GM18909 (cell line): ENCODE results near the gene SECTM1.

Experiments used
- ATAC-seq: cut with Tn5 transposase; IDR thresholded peaks from one replicate; pipeline ENCODE4 v1.9.1; 2021; ENCODE audit warnings: mild to moderate bottlenecking; ENCODE audit not compliant: unreplicated experiment, poor library complexity

The SECTM1 gene

DNA sequence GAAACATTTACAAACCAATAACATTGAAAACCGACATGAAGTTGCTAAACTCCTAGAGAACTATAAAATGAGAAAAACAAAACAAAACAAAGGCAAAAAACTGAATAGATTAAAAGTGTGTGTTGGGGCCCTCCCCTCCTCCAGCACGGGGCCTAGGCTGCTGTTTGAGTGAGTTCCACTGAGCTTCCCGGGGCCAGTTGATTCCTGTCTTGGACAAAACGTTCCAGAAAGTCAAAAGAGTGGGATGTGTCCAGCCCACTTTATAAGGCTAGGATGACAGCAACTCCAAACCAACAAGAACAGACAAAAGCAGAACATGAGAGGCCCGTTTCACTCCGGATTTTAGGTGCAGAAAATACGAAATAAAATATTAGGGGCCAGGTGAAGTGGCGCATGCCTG is 48.4 kb downstream of the SECTM1 start:
- no peak for ATAC-seq

DNA sequence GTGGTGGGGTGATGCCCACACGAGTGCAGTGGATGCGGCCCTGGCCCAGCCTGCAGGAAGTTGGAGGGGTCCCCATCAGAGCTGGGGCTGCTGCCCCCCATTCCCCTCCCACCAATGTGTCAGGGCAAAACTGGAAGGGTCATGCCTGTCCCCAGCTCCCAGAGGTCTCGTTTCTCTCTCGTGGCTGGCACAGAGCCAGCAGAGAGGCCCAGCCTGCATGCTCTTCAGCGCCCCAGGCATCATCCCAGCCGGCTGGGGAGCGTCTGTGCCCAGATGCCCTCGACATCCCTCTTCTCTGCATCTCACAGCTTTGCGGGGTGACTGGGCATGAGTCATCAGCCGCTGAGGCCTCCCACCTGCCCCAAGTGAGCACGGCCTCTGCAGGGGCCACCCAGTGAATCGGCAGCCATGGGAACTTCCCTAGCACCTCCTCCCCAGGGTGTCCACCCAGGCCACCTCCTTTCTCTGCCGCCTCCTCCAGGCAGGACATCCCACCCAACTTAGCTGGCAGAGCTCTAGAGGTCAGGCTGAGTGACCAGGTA is 50.3 kb downstream of the SECTM1 start:
- ATAC-seq = no peak

DNA sequence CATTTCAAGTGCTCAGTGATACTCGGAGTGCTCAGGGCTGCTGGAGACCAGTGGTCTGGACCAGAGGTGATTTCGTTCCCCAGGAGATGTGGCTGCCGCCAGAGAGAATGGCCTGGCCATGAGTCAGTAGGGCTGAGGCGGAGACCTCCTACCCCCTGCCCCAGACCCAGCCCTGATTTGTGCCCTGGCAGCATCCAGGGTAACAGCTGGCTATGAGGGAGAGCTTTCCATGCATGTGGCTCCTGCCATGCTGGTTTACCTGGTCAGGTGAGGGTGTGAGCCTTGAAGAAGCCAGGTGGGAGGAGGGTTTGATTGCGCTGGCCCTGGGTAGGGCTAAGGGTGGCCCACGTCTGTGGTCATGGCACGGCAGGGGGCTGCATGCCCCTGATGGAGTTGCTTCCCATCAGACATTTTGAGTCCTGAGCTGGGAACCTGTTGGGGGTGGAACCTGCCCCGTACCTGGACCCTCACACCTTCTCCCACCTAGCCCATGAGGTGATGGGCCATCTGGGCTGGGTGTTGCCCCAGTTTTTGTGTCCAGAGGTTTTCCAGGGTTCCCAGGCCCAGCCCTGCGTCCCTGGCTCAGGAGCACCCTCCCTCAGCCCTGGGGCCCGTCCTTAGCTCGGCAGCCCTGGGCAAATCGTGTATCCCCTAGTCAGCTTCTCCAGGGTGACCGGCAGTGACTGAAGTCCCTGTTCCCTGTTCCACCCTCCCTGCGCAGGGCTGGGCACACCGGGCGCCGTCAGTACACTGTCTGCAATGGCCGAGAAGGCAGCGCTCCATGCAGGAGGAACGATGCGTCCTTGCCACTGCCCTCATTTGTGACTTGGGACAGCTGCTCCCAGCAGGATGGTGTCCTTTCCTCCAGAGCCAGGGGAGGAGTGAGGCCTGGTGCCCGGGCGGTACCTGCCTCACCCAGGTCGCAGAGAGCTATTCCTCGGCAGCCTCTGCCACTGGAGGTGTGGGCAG is 51.0 kb downstream of the SECTM1 start:
- ATAC-seq = no peak

DNA sequence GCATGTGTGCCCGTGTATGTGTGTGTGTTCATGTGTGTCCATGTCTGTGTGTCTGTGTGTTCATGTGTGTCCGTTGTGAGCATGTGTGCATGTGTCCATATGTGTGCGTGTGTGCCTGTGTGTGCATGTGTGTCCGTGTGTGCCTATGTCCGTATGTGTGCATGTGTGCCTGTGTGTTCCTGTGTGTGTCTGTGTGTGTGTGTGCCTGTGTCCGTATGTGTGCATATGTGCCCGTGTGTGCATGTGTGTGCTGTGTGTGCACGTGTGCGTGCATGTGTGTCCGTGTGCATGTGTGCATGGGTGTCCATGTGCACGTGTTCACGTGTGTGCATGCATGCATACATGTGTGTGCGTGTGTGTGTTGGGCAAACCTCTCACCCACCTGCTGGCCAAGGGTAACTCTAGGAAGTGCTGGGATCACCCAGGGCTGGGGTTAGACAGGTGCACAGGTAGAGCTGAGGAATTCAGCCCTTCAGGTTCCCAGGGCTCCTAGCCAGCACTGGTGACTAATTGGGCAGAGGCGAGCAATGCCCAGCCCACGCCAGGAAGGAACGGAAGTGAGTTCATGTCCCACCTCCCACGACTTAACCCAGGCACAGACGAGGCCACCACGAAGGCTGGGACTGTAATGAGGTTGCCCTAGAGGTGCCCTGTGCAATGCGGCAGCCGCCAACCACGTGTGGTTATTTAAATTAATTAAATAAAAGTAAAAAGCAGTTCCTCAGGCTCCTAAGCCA is 51.9 kb downstream of the SECTM1 start:
- ATAC-seq = no peak

DNA sequence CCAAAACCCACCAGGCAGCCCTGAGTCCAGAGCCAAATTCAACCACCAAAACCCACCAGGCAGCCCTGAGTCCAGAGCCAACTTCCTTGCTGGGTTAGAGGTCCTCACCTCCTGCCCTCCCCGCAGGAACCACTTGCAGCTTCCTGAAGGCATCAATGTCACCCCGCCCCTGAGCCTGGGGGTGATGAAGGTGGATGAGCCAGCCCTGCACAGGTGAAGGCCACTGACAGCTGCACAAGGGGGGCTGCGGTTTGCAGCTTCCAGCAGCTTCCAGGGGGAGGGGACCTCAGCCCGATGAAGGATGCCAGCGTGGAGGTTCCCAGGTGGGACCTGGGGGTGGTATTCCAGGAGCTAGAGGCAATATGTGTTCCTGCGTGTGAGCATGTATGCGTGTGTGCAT is 52.5 kb downstream of the SECTM1 start:
- ATAC-seq = no peak

DNA sequence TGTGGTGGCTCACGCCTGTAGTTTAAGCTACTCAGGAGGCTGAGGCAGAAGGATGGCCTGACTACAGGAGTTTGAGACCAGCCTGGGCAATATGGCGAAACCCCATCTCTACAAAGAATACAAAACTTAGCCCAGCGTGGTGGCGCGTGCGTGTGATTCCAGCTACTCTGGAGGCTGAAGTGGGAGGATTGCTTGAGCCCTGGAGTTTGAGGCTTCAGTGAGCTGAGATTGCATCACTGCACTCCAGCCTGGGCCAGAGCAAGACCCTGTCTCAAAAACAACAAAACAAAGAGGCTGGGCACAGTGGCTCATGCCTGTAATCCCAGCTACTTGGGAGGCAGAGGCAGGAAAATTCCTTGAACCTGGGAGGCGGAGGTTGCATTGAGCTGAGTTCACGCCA is 53.0 kb downstream of the SECTM1 start:
- no peak for ATAC-seq

DNA sequence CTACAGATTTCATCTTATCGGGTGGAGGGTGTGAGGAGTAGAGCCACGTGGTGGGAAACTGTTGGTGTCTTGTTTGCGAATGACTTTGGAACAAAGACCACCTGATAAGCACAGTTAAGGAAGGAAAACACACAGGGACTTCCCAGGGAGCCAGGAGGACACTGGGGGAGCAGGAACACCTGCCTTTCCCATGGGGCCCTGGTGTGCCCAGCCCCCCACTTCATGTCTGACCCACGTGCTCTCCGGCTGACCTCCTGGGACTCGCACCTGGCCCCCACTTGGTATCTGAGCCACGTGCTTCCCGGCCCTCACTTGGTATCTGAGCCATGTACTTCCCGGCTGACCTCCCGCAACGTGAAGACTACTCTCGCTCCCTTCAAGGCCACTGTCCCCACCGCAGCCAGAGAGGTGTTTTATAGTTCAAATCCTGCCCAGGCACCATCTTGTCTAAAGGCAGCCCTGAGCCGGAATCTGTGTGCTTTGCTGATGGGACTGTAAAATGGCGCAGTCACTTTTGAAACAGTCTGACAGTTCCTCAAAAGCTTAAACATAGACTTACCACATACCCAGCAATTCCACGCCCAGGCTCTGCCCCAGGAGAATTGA is 54.7 kb downstream of the SECTM1 start:
- ATAC-seq = no peak

DNA sequence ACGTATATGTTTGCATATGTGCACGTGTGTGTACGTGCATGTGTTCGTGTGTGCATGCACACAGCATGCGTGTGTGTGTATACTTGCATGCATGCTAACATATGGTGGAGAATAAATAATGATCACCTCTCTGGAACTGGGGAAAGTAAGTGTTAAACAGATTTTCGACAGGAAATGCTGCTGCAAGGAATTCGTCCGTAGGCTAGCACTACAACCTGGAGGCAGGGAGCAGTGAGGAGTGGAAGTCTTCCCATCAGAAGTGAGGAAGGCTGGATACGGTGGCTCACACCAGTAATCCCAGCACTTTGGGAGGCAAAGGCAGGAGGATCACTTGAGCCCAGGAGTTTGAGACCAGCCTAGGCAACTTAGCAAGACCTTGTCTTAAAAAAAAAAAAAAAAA is 55.3 kb downstream of the SECTM1 start:
- no peak for ATAC-seq

DNA sequence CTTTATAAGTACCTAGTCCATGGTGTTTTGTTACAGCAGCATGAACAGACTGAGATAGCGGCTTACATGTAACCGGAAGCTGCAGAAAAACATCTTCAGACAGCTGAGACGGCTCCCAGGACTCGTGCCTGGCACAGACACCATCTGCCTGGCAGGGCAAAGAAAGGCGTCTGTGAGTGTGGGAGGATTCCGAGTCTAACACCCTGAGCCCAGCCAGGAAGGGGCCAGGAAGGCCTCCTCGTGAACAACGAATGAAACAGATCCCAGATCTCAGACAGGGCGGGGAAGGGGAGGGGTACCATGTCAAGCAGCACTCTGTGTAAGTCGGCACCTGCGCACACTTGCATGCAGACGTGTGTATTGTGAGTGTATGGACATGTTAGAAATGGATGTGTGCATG is 55.7 kb downstream of the SECTM1 start:
- no peak for ATAC-seq

DNA sequence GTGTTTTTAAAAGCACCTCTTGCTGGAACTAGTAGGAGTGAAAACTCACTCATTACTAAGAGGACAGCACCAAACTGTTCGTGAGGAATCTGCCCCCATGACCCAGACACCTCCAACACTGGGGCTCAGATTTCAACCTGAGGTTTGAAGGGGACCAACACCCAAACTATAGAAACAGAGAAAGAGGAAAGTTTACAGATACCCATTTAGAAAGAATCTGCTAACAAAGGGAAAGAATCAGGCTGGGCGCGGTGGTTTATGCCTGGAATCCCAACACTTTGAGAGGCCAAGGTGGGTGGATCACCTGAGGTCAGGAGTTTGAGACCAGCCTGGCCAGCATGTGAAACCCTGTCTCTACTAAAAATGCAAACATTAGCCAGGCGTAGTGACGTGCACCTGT is 56.6 kb downstream of the SECTM1 start:
- ATAC-seq = no peak

DNA sequence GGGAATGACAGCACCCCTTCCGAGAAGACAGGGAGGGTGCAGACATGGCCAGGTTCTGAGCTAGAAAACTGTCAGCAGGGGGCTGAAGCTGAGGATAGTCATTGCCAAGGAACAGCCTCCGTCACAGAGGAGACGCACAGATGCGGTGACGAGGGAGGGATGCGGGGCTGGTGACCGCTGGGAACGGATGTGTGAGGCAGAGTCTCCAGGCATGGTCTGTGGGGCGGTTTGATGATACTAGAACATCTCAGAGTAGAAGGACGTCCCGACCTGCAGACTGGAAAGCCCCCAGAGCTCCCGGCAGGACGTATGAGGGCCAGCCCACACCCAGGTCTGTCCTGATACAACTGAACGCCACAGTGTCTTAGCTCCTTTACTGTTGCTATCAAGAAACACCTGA is 58.2 kb downstream of the SECTM1 start:
- no peak for ATAC-seq

DNA sequence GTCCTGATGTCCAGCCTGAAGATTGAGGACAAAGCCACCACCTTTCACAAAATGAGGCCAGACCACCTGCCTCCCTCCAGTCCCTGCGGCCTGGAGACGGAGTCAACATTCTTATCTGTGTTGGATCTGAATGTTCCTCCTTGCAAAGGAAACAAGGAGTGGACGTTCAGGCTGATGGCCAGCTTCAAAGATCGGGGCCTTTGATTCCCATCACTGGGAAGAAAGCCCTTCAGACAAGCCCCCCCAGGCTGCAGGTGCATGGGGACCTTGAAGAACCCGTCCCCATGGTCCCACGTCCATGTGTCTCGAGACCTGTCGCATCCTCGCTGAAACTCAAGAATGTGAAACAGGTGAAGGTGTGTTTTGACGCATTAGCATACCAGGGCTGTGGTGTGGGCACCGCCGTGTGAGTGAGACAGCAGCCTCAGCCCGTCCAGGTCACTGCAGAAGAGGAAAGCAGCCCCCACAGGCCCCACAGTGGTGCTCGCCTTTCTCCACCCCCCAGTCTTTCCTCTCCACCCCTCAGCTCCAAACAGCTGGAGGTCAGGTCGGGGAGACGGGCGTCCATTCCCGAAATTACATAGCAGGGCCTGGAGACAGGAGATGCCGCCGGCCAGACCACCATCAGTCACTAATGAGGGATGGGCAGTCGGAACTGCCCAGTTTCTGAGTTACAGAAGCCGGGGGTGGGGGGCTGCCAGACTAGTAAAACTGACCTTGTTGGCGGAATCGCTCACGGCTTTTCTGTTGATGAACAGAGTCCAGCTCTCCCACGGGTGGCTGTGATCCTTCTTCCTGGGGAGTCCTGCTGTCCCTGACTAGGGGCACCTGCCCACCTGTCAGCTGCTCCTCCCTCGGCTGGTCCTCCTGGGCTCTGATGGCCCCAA is 59.2 kb downstream of the SECTM1 start:
- ATAC-seq = no peak

DNA sequence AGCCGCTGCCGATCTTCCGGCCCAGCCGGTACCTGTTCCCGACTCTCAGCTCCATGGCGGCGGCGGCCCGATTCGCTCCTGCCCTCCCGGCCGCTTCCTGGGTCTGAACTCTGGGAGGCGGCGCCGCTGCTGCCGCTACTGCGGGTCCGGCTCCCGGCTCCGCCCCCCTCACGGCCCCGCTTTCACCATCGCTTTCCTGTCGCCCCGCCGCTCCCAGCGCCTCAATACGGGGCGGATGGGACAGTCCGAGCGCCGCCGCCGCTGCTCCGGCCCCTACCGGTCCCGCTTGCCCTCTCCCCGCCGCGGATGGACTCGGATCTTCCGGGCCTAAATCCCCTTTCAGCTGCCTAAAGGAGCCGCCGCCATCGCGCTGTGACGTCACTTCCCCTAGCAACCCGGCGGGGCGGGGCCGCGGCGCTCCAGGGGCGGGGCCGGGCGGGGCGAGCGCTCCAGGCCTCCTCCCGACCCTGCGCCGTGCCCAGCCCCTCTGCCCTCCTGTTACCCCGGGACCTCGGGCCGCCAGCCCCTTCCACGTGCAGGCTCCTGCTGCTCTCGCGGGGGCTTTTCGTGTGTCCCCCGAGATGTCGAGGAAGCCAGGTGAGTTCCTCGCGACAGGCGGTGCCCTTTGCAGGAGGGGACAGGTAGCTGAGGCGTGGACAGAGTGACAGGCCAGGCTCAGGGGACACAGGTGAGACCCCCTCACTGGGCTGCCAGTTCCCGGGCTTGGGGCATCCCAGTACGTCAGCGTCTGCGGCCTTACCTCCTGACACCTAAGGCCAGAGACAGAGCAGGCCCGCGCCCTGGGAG is 60.0 kb downstream of the SECTM1 start, which contains the start of gene CSNK1D:
CSNK1D (minus strand) TSS at position 374 of the 807 bp plus-strand sequence; CDS start at position 55, 319 bp downstream.
- ATAC-seq = peak; percentile 71

DNA sequence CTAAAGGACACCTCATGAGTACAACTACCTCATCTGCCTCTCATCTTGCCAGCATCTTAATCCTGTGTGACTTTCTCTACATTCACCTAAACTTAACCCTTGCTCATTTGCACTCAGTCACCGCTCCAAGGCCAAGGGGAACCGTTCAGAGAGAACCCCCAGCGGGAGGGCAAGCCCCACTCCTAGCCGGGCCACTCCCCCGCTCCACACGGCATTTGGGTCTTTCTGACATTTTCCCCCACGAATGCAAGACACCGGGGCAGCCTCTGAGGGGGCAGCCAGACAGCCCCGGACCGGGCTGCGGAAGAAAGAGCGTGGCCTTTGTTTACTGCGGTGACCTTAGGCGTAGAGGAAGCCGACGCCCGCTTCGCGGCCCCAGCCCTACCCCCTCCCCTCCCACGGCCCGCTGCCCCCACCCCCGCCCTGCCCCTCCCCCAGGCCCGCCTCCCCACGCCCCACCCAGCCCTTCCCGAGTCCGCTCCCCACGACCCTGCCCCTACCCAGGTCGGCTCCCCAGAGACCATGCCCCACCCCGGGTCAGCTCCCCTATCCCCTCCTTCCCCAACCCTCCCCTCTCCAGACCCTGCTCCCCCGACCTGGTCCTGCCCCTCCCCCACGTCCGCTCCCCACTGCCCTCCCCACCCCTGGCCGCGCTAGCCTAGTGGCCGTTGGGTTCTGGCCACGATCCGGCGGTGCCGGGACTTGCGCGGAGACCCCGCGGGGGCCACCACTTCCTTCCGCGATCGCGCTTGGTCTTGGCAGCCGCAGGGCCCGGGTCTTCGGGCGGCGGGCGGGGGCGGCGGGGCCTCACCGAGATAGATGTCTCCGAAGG is 60.9 kb downstream of the SECTM1 start:
- peak; percentile 19 for ATAC-seq

DNA sequence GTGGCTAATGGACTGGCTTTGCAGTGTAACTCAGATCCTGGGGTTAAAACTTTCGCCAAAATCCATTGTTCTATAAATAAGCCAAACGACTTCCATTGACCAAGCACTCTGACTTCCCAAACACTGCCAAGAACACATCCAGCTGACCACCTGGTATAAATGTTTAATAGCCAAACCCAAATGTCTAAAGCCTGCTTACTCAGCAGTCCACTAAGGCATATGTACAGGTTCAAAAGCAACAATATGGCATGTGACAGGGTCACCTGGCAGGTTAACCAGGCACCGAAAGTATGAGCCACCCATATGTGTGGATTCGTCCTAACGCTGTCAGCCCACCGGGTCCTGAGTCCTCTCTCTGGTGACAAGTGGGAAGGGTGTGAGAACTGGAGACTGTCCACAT is 62.2 kb downstream of the SECTM1 start:
- ATAC-seq = no peak
